HEK293T (cell line): ENCODE measurements around the gene TMEM50B.

Experiments
- ELF4 ChIP-seq: fragments of 450-650 bp; IDR thresholded peaks from 2 replicates; pipeline ENCODE4 v1.6.1; 2017; ENCODE audit warnings: antibody characterized with exemption
- TARDBP ChIP-seq: fragments of 450-650 bp; IDR thresholded peaks from 2 replicates; pipeline ENCODE4 v1.6.1; 2016

DNA sequence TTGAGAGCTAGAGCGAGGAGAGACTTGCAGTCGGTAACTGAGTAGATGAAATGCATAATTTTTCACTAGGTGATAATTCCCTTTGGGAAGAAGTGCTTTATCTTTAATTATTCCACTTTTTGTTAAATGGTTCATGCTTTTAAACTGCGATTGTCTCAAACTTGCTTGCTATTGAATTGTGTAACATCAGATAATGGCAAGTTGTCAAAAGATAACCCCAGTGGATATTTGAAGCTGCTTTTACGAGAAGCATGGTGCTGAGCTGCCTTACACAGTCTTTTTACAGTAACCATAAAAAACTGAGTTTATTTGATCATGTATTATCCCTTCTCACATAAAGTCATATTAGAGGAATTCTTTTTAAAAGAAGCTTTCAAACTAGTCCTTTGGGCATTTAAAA is 30.2 kb downstream of the TMEM50B start:
- no peak for TF ChIP-seq TARDBP
- TF ChIP-seq ELF4 = no peak
